Nephron progenitor cell (in vitro differentiated cells): ENCODE measurements around the gene UBXN6.

Source experiments
- DNase-seq: peaks from one replicate; pipeline ENCODE4 v3.0.0; 2021
- H3K27ac Mint-ChIP-seq: 2 replicates; pipeline ENCODE4 v1.8.0; 2021; ENCODE audit warnings: mild to moderate bottlenecking, moderate library complexity, mixed read lengths
- H3K27me3 Mint-ChIP-seq: 2 replicates; pipeline ENCODE4 v1.8.0; 2021; ENCODE audit warnings: mild to moderate bottlenecking, low read depth, mixed read lengths; ENCODE audit not compliant: poor library complexity
- H3K36me3 Mint-ChIP-seq: 2 replicates; pipeline ENCODE4 v1.8.0; 2021; ENCODE audit warnings: low read depth, mixed read lengths
- H3K4me1 Mint-ChIP-seq: 2 replicates; pipeline ENCODE4 v1.8.0; 2021; ENCODE audit warnings: mixed read lengths
- H3K4me3 Mint-ChIP-seq: 2 replicates; pipeline ENCODE4 v1.8.0; 2021; ENCODE audit warnings: mild to moderate bottlenecking, moderate library complexity, mixed read lengths
- H3K9me3 Mint-ChIP-seq: 2 replicates; pipeline ENCODE4 v1.8.0; 2021; ENCODE audit warnings: mild to moderate bottlenecking, moderate library complexity, mixed read lengths
- CTCF ChIP-seq: fragments of 200-600 bp; sonication (generic); IDR thresholded peaks from 2 replicates; pipeline ENCODE4 v1.5.0; 2021; ENCODE audit warnings: antibody characterized with exemption

UBXN6 gene

GRCh38 chr19:4457654-4458395, at the start of gene UBXN6:
Gene UBXN6 (minus strand): TSS chr19:4457794. CDS start chr19:4457697, 97 bp downstream.
- DNase-seq = peak; percentile 97
- TF ChIP-seq CTCF = no peak
- Mint-ChIP-seq H3K36me3 (no peaks in the 10 kb centered on the region), H3K4me3 (peak within 1 kb of the TSS; percentile 89), H3K27ac (peak within 1 kb of the TSS; percentile 98), H3K4me1 (peaks cover 41% of the 10 kb centered on the region), H3K27me3 (peaks cover 10% of the 10 kb centered on the region), H3K9me3 (no peaks in the 10 kb centered on the region)

GRCh38 chr19:4507150-4507452, 49.5 kb upstream of the UBXN6 start:
- no peak for DNase-seq
- H3K4me1 Mint-ChIP-seq = no peaks in the 10 kb centered on the region

GRCh38 chr19:4506449-4507149, 49.0 kb upstream of the UBXN6 start:
- peak overlapping the region; percentile 53 for H3K27ac Mint-ChIP-seq
- H3K9me3 Mint-ChIP-seq = no peaks in the 10 kb centered on the region
- no peak overlapping the region for H3K4me3 Mint-ChIP-seq
- H3K4me1 Mint-ChIP-seq = no peaks in the 10 kb centered on the region
- TF ChIP-seq CTCF = no peak
- H3K36me3 Mint-ChIP-seq = peaks cover 26% of the 10 kb centered on the region
- DNase-seq = no peak
- H3K27me3 Mint-ChIP-seq = peaks cover 4% of the 10 kb centered on the region

More at GRCh38 chr19:4507150-4507452, 49.5 kb upstream of the UBXN6 start:
- H3K4me3 Mint-ChIP-seq = no peak overlapping the region
- peaks cover 26% of the 10 kb centered on the region for H3K36me3 Mint-ChIP-seq
- no peak for TF ChIP-seq CTCF
- peaks cover 6% of the 10 kb centered on the region for H3K27me3 Mint-ChIP-seq
- H3K9me3 Mint-ChIP-seq = no peaks in the 10 kb centered on the region
- H3K27ac Mint-ChIP-seq = no peak overlapping the region

GRCh38 chr19:4505570-4506448, 48.2 kb upstream of the UBXN6 start:
- Mint-ChIP-seq H3K27ac (peak overlapping the region; percentile 96), H3K36me3 (peaks cover 26% of the 10 kb centered on the region), H3K27me3 (peaks cover 4% of the 10 kb centered on the region), H3K9me3 (no peaks in the 10 kb centered on the region), H3K4me3 (no peak overlapping the region), H3K4me1 (no peaks in the 10 kb centered on the region)
- no peak for TF ChIP-seq CTCF
- no peak for DNase-seq

- Mint-ChIP-seq H3K27ac (no peak overlapping the region), H3K4me1 (no peaks in the 10 kb centered on the region), H3K4me3 (no peak overlapping the region), H3K36me3 (peaks cover 26% of the 10 kb centered on the region), H3K27me3 (peaks cover 4% of the 10 kb centered on the region), H3K9me3 (no peaks in the 10 kb centered on the region)
- no peak for DNase-seq
- no peak for TF ChIP-seq CTCF
These were observed 47.4 kb upstream of the UBXN6 start for GRCh38 chr19:4504891-4505569.
